ENCODE data around the gene ANTXR2. TPM values are rescaled to one million over a fixed set of nuclear protein-coding genes. Genes with fewer than 3 reads are reported as not detected.

The ANTXR2 gene
- total RNA-seq, 2 experiments from 2014 or later, result 3.0 to 3.6 TPM

DNA sequence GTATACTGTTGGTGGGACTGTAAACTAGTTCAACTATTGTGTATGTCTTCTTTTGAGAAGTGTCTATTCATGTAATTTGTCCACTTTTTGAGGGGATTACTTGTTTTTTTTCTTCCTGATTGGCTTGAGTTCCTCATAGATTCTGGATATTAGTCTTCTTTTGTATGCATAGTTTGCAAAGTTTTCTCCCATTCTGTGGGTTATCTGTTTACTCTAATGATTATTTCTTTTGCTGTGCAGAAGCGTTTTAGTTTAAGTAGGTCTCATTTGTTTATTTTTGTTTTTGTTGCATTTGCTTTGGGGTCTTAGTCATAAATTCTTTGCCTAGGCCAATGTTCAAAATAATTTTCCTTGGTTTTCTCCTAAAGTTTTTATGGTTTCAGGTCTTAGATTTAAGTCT, 26.6 kb upstream of the ANTXR2 start:
- ChIA-PET CTCF (no interaction called here), POLR2A (no interaction called here)
- no peak overlapping the region for H3K4me3 Mint-ChIP-seq
- DNase-seq (no peak), ATAC-seq (no peak)
- intact Hi-C loops (cut with micrococcal nuclease), result loop anchor here (2.0 kb wide), 1 partner anchor 75 kb away; no protein-coding TSS in a partner anchor
- no peak overlapping the region for H3K27ac Mint-ChIP-seq
- TF ChIP-seq, protein P1, sequence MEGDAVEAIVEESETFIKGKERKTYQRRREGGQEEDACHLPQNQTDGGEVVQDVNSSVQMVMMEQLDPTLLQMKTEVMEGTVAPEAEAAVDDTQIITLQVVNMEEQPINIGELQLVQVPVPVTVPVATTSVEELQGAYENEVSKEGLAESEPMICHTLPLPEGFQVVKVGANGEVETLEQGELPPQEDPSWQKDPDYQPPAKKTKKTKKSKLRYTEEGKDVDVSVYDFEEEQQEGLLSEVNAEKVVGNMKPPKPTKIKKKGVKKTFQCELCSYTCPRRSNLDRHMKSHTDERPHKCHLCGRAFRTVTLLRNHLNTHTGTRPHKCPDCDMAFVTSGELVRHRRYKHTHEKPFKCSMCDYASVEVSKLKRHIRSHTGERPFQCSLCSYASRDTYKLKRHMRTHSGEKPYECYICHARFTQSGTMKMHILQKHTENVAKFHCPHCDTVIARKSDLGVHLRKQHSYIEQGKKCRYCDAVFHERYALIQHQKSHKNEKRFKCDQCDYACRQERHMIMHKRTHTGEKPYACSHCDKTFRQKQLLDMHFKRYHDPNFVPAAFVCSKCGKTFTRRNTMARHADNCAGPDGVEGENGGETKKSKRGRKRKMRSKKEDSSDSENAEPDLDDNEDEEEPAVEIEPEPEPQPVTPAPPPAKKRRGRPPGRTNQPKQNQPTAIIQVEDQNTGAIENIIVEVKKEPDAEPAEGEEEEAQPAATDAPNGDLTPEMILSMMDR (IDR thresholded peaks at IDR 0.05), result no peak
- no peaks in the 10 kb centered on the region for H3K36me3 Mint-ChIP-seq (ENCODE audit: low read depth)
- peaks cover 1% of the 10 kb centered on the region for H3K27me3 Mint-ChIP-seq
- H3K9me3 Mint-ChIP-seq, result no peaks in the 10 kb centered on the region
- H3K4me1 Mint-ChIP-seq (ENCODE audit: low read depth), result peaks cover 9% of the 10 kb centered on the region

DNA sequence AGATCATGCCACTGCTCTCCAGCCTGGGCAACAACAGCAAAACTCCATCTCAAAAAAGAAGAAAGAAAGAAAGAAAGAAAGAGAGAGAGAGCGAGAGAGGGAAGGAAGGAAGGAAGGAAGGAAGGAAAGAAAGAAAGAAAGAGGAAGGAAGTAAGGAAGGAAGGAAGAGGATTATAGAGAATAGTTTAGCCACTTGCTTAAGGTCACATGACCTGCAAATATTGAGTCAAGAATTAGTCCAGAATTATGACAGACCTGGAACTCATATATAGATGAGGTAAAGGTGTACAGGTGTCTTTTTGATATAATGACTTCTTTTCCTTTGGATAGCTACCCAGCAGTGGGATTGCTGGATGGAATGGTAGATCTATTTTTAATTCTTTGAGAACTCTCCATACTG, 25.6 kb upstream of the ANTXR2 start:
- TF ChIP-seq, protein P1 (IDR thresholded peaks at IDR 0.05), result no peak
- Mint-ChIP-seq H3K27me3 (peaks cover 1% of the 10 kb centered on the region), H3K4me1 (ENCODE audit: low read depth) (peaks cover 9% of the 10 kb centered on the region), H3K36me3 (ENCODE audit: low read depth) (no peaks in the 10 kb centered on the region), H3K27ac (no peak overlapping the region), H3K9me3 (no peaks in the 10 kb centered on the region), H3K4me3 (no peak overlapping the region)
- CTCF ChIA-PET, result no interaction called here
- DNase-seq, result no peak
- intact Hi-C loops (cut with micrococcal nuclease), result no loop called here
- POLR2A ChIA-PET, result no interaction called here
- ATAC-seq, result no peak

DNA sequence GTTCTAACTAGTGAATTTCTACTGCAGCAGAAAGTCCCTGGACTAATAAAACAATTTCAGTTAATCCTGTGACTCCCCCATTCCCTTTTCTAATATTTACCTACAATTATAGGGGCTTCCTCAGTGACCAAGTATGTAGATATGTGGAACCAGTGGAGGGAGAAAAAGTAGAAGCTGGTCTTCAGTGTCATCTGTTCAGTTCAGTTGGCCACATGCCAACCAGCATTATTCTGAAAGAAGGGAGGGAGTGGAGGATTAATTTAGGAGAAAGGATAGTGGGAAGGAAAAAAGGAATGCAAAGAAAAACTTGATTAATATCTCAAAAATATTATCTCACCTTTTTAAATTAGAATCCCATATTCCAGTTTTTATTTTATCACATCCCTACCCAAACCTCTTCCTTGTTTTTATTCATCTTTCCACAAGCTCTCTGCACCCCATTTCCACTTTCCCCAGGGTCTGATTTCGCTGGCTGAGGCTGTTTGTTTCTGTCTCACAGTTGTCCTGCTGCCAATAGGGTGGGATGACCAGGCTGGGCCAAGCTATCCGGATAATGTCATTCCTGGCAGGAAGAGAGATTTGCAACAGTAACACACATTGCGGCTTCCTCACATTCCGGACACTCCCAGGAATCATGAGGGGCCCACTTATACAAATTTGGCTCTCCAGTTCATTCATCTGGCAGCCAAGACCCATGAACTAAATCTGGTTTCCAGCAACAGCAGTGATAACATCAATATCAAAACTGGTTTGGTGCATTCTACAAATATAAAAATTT, 24.6 kb upstream of the ANTXR2 start:
- TF ChIP-seq, protein P1 (IDR thresholded peaks at IDR 0.05), result no peak
- ATAC-seq (no peak), DNase-seq (no peak)
- ChIA-PET POLR2A (no interaction called here), CTCF (interaction anchor here (1.9 kb wide), 1 partner anchor 42 kb away, joined by 4 read pairs; no protein-coding TSS in a partner anchor)
- Mint-ChIP-seq H3K36me3 (ENCODE audit: low read depth) (no peaks in the 10 kb centered on the region), H3K9me3 (no peaks in the 10 kb centered on the region), H3K4me3 (no peak overlapping the region), H3K4me1 (ENCODE audit: low read depth) (peaks cover 11% of the 10 kb centered on the region), H3K27me3 (peaks cover 1% of the 10 kb centered on the region), H3K27ac (no peak overlapping the region)
- intact Hi-C loops (cut with micrococcal nuclease), result no loop called here

DNA sequence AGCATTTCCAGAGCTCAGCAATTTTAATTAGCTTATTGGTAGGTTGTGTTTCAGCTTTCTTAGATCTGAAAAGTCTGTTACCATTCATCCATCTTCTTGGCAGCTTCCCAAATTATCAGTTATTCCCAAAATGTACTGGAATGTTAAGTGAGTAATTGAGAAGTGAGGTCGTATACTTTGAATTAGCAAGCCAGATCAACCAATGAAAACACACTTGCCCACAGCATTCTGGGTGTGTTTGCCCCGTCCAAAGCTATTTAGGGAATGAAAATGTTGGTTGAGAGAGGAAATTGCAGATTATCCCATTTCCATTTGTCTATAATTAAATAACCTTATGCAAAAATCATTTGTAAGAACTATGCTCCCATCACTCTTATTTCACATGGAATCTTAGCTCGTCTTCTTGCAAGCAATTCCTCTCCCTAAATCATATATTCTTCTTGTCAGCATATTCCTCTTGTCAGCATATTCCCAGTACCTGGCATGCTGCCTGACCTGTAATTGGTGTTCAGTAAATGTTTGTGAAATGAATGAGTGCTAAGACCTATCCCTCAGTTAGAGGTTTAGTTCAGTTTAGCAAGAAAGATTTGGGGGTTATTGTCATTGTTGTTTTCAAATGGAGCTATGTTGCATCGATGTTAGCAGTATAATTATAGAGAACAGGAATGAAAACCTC, 23.3 kb upstream of the ANTXR2 start:
- H3K27me3 Mint-ChIP-seq, result peaks cover 1% of the 10 kb centered on the region
- H3K27ac Mint-ChIP-seq, result no peak overlapping the region
- peaks cover 10% of the 10 kb centered on the region for H3K4me1 Mint-ChIP-seq (ENCODE audit: low read depth)
- ATAC-seq (no peak), DNase-seq (no peak)
- intact Hi-C loops (cut with micrococcal nuclease), result no loop called here
- ChIA-PET CTCF (interaction anchor here (1.1 to 1.9 kb wide), 5 partner anchors 8 to 106 kb away, joined by 3 to 5 read pairs (median 4); no protein-coding TSS in a partner anchor), POLR2A (no interaction called here)
- no peaks in the 10 kb centered on the region for H3K36me3 Mint-ChIP-seq (ENCODE audit: low read depth)
- H3K9me3 Mint-ChIP-seq, result no peaks in the 10 kb centered on the region
- TF ChIP-seq, protein P1 (IDR thresholded peaks at IDR 0.05), result no peak
- H3K4me3 Mint-ChIP-seq, result no peak overlapping the region

DNA sequence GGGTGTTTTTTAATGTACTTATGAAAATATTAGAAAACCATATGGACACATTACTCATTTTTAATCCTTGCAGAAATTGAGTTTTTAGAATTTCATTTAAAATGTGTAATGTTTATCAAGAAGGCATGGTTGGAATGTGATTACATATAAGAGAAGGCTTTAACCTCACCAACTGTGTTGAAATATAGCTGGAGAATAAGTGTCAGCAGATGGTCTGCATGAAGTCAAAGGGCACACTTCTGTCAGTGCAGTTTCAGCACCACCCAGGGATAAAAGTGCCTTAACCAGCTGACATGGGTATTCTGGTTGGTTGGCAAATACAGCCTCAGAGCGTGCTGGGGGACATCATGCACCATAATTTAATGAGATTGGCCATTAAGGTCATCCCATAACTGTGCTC, 21.2 kb upstream of the ANTXR2 start:
- ChIA-PET CTCF (interaction anchor here (1.3 kb wide), 1 partner anchor 20 kb away, joined by 3 read pairs; no protein-coding TSS in a partner anchor), POLR2A (interaction anchor here (0.6 kb wide), 1 partner anchor 59 kb away, joined by 3 read pairs; no protein-coding TSS in a partner anchor)
- no peak overlapping the region for H3K4me3 Mint-ChIP-seq
- no peak overlapping the region for H3K27ac Mint-ChIP-seq
- ATAC-seq, result no peak
- intact Hi-C loops (cut with micrococcal nuclease), result no loop called here
- TF ChIP-seq, protein P1 (IDR thresholded peaks at IDR 0.05), result no peak
- no peak for DNase-seq
- no peaks in the 10 kb centered on the region for H3K9me3 Mint-ChIP-seq
- peaks cover 1% of the 10 kb centered on the region for H3K27me3 Mint-ChIP-seq
- H3K36me3 Mint-ChIP-seq (ENCODE audit: low read depth), result no peaks in the 10 kb centered on the region
- peaks cover 9% of the 10 kb centered on the region for H3K4me1 Mint-ChIP-seq (ENCODE audit: low read depth)

All from activated CD8-positive, alpha-beta T cell treated with anti-CD3 and anti-CD28 coated beads for 36 hours (primary cell).